HG02938 (cell line): Measurements from ENCODE around the gene EIF3D.

Source experiments
- ATAC-seq: cut with Tn5 transposase; IDR thresholded peaks from one replicate; pipeline ENCODE4 v1.9.1; 2021; ENCODE audit warnings: mild to moderate bottlenecking, moderate library complexity; ENCODE audit not compliant: unreplicated experiment

EIF3D gene

DNA sequence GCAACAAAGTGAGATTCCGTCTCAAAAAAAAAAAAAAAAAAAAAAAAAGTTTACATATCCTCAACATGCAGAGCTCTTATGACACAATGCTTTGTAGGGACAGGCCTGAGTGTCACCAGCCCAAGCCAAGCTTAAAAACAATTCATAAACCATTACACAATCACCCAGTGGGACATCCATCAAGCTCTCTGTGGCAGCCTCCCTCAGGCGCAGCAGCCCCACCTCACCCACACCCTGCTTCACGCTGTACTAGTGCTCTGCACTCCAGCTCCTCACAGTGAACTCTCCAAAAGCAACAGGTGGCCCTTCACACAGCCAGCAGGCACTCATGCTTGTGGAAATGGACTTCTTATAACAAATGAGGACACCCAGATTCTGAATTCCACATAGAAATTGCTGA is 18.6 kb downstream of the EIF3D start:
- no peak for ATAC-seq

DNA sequence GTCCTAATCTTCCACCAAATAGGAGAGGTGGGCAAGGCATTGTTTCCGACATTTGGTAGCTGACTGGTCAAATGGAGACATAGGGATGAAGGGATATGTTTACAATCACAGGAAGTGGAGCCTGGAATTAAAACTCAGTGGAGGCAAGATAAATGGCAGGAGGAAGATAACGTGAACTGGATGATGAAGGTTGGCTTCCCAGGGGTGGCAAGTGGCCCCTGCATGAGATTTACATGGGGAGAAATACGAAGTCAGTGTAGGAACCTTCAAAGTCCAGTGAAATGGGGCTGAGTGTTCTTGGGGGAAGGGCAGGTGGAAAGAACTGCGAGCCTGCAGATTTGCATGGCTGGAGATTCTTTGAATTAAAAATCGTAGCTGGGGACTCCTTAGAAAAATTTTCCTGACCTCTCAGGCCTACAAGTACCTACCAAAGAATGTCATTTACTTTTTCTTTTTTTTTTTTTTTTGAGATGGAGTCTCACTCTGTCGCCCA is 21.4 kb downstream of the EIF3D start:
- no peak for ATAC-seq

DNA sequence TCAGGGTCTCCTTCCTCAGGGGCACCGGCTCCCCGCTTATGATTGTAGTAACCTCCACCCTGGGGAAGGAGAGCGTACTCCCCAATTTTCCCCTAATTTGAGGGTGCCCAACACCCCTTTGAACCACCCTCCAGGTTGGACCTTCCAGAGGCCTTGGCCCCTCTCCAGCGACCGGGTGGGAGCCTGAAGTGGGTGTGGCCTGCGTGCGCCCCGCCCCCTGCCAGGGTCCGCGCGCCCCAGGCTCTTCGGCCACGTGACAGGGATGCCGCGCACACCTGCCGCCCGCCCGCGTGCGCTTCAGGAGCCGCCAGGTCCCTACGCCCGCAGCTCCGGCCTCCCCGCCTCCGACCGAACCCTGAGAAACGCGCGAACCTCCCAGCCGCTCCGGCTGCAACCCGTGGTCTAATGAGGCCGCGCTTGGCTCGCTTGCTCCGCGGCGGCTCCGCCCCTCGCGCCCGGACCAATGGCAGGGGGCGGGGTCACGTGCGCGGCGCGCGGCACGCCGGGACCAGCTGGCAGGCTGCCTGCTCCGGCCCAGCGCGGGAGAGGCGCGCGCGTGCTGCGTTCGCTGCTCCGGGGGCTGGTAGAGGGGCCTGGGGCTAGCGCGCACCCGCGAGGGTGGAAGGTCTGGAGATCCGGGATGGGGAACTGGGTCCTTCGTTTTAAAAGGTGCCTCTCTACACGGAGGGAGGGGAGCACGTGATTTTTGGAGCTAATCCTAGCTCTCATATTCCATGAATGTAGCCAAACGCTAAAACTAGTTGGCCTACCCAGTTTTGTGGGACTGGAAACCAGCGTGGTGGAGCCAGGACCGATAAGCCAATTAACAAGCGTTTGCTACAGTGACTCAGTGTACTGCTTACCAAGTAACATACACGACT is 22.1 kb downstream of the EIF3D start, which contains the start of gene FOXRED2:
FOXRED2 (minus strand) TSS at position 404 of the 881 bp plus-strand sequence. CDS start 618 bp downstream, outside the sequence.
- no peak for ATAC-seq

DNA sequence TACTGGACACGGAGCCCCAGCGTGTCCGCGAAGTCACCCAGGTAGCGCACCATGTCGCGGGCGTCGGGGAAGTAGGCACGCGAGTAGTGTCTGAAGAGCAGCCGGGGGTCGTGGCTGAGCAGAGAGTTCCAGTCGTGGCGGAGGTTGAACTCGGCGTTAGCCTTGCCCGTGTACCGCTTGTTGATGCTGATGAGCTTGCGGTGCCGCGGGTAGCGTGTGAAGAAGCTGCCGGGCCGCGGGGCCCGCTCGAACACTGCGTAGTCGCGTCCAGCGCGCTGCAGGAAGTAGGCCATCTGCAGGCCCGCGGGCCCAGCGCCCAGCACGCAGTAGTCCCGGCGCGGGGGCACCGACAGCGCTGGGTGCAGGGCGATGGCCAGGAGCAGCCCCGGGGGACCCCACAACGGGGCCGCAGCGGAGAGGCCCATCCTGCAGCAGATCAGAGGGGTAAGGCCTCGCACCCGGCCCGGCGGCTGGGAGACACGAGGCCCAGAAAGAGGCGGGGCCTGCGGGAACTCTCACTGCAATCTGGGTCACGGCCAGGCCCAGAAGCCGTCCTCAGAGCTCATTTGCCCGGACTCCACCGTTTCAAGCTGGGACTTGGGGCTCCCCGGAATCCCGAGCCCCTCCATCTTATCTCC is 22.8 kb downstream of the EIF3D start:
- ATAC-seq, result no peak

DNA sequence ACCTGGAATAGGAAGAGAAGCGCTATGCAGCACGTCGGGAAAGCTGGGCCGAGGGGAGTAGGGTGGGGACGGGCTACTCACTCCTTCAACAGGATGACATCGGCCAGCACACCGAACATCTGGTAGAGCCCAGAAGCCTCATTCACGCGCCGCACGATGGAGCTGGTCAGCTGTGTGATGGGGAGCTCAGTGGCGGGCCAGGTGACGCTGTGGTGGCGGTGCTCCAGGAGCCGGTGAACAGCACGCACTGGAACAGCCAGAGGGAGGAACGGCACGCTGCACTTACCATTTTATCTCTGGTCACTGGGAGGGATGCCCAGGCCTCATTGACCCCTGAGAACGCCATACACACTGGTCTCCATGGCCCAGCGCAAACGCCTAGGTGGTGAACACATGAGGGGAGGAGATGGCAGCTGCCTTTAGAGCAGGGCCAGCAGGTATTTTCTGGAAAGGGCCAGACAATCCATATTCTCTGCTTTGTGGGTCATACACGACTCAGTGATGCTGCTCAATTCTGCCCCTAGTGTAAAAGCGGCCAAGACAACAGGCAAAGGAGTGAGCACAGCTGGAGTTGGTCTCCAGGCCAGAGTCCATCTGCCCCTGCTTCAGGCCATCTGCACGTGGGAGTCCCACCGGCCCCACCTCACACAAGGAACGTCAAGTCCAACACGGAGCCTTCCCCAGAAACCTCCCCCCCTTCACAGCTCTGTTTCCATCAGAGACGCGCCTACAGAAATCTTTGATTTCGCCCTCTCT is 30.9 kb downstream of the EIF3D start:
- ATAC-seq, result no peak

DNA sequence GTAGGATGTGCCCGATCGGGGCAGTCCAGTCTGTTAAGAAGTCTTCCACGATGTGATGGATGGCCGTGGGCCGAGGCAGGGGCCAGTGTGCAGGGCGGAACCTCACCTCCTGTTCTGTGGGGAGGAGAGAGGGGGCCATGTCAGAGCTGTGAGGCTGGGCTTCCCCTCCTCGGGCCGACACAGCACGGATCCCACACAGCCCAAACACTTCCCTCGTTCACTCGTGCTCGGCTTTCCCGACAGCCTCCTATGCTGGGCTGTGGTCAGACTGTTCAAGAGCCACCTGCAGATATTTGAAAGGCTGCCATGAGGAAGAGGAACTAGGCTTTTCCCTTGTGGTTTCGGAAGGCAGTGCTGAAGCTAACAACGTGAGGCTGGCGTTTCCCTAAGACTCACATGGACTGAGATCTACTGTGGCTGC is 35.3 kb downstream of the EIF3D start:
- ATAC-seq, result peak; percentile 66

DNA sequence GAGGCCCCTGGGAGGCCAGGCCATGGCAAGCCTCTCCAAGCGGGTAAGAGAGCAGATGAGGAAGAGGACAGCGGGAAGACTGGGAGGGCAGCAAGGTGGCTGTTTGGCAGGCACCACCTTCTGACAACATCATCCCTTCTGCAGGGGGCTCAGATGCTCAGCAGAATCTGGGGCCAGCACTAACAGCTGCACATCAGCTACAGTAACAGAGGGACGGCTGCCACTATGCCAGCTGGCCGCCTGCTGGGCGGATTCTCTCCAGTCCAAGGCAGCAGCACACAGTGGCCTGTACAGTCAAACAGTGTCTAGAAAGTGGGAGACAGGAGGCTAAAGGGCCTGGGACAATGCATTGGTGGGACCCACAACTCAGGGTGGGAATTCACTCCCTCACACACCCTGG is 36.9 kb downstream of the EIF3D start:
- ATAC-seq, result no peak

DNA sequence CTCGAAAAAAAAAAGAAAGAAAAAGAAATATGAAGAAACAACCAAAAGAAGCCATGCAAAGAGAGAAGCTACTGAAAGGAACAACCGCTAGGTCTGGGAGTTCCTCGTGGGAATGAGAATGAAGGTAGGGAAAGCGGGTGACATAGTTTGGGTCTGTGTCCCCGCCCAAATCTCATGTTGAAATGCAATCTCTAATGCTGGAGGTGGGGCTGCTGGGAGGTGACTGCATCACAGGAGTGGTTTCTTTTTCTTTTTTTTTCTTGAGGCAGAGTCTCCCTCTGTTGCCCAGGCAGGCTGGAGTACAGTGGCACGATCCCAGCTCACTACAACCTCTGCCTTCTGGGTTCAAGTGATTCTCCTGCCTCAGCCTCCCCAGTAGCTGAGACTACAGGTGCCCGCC is 37.8 kb downstream of the EIF3D start:
- ATAC-seq, result no peak

DNA sequence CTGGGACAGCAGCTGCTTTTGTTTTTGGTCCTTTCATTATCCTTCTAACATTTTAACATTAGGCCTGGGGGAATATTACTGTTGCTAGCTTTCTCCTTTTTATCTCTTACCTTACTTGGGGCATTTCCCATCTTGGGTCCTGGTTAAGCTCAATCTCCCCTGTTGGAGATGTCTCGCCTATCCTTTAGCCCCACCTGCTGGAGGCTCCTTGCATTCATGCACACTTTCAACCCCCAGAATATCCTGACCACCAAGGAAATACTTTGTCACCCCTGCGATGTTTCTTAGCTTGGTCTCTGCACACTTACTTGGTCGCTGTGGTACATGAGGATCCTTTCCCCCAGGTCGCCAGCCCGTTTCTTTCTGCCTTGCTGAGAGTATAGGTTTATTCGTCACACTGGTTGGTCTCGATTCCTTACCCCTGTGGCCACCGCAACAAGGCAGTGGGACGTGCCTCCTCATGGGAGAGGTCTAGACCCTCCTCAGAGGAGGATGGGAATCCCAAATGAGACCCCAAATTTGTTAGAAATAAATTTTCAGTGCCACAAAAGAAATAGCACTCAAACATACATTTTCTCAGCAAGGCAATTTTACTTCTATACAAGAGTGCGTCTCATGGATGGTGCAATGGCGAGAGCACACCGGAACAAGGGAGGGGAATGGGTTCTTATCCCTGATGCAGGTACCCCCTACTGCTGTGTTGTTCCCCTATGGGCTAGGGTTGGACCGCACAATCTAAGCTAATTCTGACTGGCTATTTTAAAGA is 42.2 kb downstream of the EIF3D start:
- ATAC-seq, result no peak

DNA sequence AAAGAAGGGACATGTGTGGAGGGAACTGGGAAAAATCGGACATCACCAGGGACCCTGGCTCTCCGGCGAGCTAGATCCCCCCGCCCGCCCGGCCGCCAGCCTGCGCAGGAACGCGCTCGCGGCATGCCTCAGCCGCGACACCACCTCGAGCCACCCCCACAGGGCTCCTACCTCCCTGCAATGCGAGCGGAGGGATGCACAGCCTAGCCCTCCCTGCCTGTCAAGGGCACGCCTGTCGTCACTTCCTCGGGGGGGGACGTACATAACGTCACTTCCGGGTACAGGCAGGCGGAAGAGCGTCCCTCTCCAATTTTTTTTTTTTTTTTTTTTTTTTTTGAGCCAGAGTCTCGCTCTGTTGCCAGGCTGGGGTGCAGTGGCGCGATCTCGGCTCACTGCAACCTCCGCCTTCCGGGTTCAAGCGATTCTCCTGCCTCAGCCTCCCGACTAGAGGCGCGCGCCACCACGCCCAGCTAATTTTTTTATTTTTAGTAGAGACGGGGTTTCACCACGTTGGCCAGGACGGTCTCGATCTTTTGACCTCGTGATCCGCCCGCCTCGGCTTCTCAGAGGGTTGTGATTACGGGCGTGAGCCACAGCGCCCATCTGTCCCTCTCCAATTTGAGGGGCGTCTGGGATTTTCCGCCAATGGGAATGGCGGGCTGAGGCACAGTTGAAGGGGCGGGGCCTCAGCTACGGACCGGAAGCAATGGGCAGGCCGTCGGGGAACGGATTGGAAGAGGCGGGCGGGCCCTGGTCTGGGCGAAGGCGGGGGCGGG is 47.4 kb downstream of the EIF3D start, which contains the start of gene TXN2:
TXN2 (minus strand) TSS at position 248 of the 776 bp plus-strand sequence. CDS start 803 bp downstream, outside the sequence.
- peak; percentile 84 for ATAC-seq

DNA sequence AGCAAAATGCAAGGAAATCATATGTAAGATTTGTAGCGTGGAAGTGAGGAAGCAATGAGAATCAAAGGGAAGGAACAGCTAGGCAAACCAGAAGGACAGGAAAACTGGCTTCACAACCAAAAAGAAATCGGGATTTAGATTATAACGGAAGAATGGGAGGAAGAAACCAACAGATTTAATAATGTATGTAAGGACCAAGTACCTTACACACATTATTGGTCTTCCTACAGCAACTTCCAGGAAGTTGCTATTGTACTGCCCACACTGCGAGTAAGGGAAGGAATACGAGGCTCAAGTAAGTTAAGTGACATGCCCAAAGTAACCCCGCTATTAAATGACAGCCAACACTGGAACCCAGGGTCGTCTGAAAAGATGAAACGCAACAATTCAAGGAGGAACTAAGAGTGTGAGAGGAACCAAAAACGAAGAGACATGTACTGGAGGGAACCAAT is 48.0 kb downstream of the EIF3D start:
- ATAC-seq, result no peak

DNA sequence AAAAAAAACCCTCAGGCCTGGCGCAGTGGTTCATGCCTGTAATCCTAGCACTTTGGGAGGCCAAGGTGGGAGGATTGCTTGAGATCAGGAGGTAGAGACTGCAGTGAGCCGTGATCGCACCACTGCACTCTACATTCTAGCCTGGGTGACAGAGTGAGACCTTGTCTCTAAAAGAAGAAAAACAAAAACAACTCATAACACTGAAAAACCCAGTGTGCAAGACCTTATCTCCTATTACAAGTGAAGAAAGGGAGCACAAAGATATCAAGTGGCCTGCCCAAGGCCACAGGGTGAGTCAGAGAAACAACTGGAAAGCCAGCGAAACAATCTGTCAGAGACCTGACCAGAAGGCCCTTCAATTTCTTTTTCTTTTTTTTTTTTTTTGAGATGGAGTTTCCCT is 50.0 kb downstream of the EIF3D start:
- no peak for ATAC-seq

DNA sequence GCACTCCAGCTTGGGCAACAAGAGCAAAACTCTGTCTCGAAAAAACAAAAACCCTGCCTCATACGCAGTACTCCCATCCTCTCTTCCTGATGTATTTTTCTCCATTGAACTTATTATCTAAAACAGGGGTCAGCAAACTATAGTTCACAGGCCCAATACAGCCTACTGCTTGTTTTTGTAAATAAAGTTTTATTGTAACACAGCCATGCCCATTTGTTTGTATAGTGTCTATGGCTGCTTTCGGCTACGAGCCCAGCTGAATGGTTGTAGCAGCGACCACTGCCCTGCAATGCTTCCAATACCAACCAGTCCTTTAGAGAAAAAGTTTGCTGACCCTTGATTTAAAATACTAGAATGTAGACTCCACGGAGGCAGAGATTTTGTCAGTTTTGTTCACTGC is 53.6 kb downstream of the EIF3D start:
- ATAC-seq, result no peak

DNA sequence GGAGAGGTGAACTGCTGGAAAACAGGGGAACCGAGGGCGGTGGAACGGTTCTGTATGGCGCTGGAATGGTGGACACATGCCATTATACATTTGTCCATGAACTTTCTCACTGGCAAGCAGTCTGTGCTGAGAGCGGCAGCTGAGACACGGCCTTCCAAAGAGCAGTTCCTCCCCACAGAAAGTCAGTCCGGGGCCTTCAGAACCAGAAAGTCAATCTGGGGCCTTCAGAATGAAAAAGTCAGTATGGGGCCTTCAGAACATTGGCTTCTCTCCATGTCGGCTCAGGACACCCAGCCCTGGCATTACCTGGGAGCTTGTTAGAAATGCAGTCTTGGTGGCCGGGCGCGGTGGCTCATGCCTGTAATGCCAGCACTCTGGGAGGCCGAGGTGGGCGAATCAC is 56.3 kb downstream of the EIF3D start:
- no peak for ATAC-seq

DNA sequence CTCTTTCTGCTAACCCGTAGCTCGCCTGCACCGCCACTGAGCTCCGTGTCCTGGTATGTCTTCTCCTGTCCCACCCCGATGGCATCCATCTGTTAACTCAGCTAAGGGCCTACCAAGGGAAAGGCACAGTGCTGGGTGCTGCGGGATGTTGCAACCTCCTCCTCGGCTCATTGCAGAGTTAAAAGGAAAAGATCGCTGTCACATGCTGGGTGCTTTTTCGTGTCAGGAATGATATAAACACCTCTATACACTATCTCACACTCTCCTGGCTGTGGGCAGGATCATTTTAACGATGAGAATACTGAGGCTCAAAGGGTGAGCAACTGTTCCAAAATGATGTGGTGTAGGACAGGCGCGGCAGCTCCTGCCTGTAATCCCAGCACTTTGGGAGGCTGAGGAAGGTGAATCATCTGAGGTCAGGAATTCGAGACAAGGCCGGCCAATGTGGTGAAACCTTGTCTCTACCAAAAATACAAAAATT is 57.6 kb downstream of the EIF3D start:
- no peak for ATAC-seq

DNA sequence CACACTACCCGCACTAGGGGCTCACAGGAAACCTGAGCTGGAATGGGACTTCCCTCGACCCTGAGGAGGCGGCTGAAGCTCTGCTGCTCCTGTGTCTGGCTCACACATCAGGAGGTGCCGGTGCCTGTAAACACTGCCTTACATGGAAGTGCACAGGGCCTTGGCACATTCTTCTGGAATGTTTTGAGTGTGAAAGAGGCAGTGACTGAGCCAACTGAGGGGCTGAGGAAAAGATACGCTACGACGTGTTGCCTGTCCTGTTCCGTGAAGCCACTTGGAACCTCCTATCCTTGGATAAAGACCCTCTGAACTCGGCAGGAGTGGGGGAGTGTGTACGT is 58.0 kb downstream of the EIF3D start:
- ATAC-seq, result no peak

DNA sequence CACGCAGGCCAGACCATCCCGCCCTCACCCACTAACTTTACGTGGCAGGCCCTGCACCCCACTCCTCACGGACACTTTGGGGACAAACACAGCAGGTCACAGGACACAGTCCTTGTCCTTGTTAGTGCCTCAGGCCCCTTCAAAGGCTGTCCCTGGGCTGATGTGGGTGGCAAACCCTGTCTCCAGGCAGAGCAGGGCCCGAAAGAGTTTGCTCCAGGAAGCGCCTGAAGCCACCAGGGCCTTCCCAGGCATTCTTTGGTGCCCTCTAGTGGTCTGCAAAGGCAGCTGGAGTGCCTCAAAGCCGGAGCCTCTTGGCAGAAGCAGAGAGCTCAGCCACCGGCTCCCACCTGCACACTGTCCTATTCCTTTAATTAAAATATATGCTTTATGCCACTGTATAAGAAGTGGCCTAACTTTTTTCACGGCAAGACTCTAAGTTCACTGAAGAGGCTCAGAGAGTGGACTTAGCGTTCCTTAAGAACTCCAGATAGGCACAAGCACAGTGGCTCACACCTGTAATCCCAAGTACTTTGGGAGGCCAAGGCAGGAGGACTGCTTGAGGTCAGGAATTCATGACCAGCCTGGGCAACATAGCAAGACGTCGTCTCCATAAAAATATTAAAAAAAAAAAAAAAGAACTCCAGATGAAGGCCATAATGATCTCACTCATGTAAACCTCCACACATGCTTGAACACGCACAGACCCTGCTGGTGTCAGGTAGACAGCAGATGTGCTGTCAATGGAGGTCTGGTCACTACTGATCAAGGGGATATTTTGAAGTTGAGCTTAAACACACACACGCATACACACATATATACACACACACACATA is 58.6 kb downstream of the EIF3D start:
- no peak for ATAC-seq

DNA sequence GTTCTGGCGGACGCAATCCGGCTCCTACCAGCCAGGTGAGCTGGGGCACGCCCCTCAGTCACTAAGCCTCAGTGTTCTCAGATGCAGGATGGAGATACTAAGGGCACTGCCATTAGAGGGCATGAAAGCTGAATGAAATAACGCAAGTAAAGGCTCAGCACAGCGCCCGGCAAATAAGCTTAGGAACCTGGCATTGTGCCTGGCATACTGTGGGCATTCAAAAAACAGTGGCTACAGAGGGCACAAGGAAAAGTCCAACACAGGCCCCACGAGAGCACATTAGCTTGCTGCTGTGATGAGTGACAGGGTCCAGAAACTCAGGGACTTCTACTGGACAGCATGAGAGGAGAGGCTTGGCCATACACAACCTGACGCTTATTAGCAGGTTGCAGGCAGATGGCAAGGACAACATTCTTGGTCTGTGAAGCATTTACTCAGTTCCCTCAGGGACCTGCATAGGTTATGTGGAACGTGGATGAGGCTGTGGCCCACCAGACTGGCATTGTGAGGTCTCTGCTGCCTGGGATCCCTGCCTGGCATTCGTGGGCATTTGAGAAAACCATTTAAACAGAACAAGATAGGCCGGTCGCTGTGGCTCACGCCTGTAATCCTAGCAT is 59.8 kb downstream of the EIF3D start:
- ATAC-seq, result no peak
